WTC11 (cell line): ENCODE data around the gene GFRA1.

ENCODE experiments used
- ARID4B ChIP-seq: sonication (generic); formaldehyde crosslinking; IDR thresholded peaks from 2 replicates; pipeline ENCODE4 v1.8.0; 2023; ENCODE audit warnings: missing genetic modification reagents, mild to moderate bottlenecking, borderline replicate concordance
- ATF2 ChIP-seq: sonication (generic); formaldehyde crosslinking; IDR thresholded peaks from 2 replicates; pipeline ENCODE4 v1.8.1; 2022; ENCODE audit warnings: low read depth, missing genetic modification reagents, borderline replicate concordance
- ATF6 ChIP-seq: sonication (generic); formaldehyde crosslinking; IDR thresholded peaks from 2 replicates; pipeline ENCODE4 v1.8.1; 2023; ENCODE audit warnings: mild to moderate bottlenecking, missing genetic modification reagents
- CTCF ChIP-seq: fragments of 200-600 bp; IDR thresholded peaks from 2 replicates; pipeline ENCODE4 v1.8.0; 2022; ENCODE audit warnings: antibody characterized with exemption
- E2F4 ChIP-seq: sonication (generic); formaldehyde crosslinking; IDR thresholded peaks from 2 replicates; pipeline ENCODE4 v1.8.1; 2022; ENCODE audit warnings: low read depth, mild to moderate bottlenecking, moderate library complexity, missing genetic modification reagents, borderline replicate concordance
- E2F5 ChIP-seq: sonication (generic); formaldehyde crosslinking; IDR thresholded peaks from 2 replicates; pipeline ENCODE4 v1.8.1; 2022; ENCODE audit warnings: mild to moderate bottlenecking, moderate library complexity, missing genetic modification reagents
- GABPB1 ChIP-seq: sonication (generic); formaldehyde crosslinking; IDR thresholded peaks from 2 replicates; pipeline ENCODE4 v1.8.1; 2023; ENCODE audit warnings: mild to moderate bottlenecking, missing genetic modification reagents
- NFE2L1 ChIP-seq: sonication (generic); formaldehyde crosslinking; IDR thresholded peaks from 2 replicates; pipeline ENCODE4 v1.8.1; 2023; ENCODE audit warnings: missing genetic modification reagents
- NR1H2 ChIP-seq: sonication (generic); formaldehyde crosslinking; IDR thresholded peaks from 2 replicates; pipeline ENCODE4 v1.9.0; 2021; ENCODE audit warnings: mild to moderate bottlenecking, moderate library complexity, missing genetic modification reagents
- NR3C1 ChIP-seq: sonication (generic); formaldehyde crosslinking; conservative IDR thresholded peaks from 2 replicates; pipeline ENCODE4 v1.8.1; 2023; ENCODE audit warnings: low read depth, mild to moderate bottlenecking, missing genetic modification reagents
- ZNF396 ChIP-seq: fragments of 250-450 bp; sonication (Bioruptor Pico); IDR thresholded peaks from 2 replicates; pipeline ENCODE4 v1.8.0; 2021; ENCODE audit warnings: mild to moderate bottlenecking, moderate library complexity, borderline replicate concordance
- ZNF512 ChIP-seq: sonication (generic); formaldehyde crosslinking; IDR thresholded peaks from 2 replicates; pipeline ENCODE4 v1.8.1; 2022; ENCODE audit warnings: missing genetic modification reagents, borderline replicate concordance
- ZSCAN18 ChIP-seq: fragments of 250-450 bp; sonication (Bioruptor Pico); IDR thresholded peaks from 2 replicates; pipeline ENCODE4 v2.1.2; 2022; ENCODE audit warnings: mild to moderate bottlenecking, moderate library complexity

GRCh38 chr10:116276981-116277380 lies 4.0 kb upstream of the GFRA1 start:
- no peak for TF ChIP-seq ARID4B (CRISPR knock-in tag)
- no peak for TF ChIP-seq ZSCAN18 (CRISPR knock-in tag)
- no peak for TF ChIP-seq E2F4
- TF ChIP-seq CTCF: no peak
- TF ChIP-seq GABPB1 (CRISPR knock-in tag): no peak
- TF ChIP-seq E2F5 (CRISPR knock-in tag): no peak
- no peak for TF ChIP-seq ZNF512
- TF ChIP-seq ATF2 (CRISPR knock-in tag): no peak
- no peak for TF ChIP-seq ATF6 (CRISPR knock-in tag)
- no peak for TF ChIP-seq ZNF396
- TF ChIP-seq NR1H2 (CRISPR knock-in tag): no peak
- no peak for TF ChIP-seq NR3C1 (CRISPR knock-in tag)
- TF ChIP-seq NFE2L1 (CRISPR knock-in tag): no peak
